Effector CD8-positive, alpha-beta T cell (primary cell): ENCODE data around the gene CUTC.
A peak's percentile ranks its signal among the peaks of the same experiment; 100 is the strongest.
"Not testable (repeated sequence)": the region's sequence is repeated elsewhere in the genome, so short reads cannot be mapped to it uniquely, and the experiment has no call there.

Experiments used
- DNase-seq: peaks from one replicate; lab custom pipeline; 2025; lab: John Stamatoyannopoulos, UW
- total RNA-seq, 4 experiments: gene quantifications; one replicate each; lab custom pipeline; 2026; lab: John Stamatoyannopoulos, UW

Gene CUTC, protein sequence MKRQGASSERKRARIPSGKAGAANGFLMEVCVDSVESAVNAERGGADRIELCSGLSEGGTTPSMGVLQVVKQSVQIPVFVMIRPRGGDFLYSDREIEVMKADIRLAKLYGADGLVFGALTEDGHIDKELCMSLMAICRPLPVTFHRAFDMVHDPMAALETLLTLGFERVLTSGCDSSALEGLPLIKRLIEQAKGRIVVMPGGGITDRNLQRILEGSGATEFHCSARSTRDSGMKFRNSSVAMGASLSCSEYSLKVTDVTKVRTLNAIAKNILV
- 30.0 to 46.0 (median 39.1) reads per million in 4 experiments for total RNA-seq

DNA sequence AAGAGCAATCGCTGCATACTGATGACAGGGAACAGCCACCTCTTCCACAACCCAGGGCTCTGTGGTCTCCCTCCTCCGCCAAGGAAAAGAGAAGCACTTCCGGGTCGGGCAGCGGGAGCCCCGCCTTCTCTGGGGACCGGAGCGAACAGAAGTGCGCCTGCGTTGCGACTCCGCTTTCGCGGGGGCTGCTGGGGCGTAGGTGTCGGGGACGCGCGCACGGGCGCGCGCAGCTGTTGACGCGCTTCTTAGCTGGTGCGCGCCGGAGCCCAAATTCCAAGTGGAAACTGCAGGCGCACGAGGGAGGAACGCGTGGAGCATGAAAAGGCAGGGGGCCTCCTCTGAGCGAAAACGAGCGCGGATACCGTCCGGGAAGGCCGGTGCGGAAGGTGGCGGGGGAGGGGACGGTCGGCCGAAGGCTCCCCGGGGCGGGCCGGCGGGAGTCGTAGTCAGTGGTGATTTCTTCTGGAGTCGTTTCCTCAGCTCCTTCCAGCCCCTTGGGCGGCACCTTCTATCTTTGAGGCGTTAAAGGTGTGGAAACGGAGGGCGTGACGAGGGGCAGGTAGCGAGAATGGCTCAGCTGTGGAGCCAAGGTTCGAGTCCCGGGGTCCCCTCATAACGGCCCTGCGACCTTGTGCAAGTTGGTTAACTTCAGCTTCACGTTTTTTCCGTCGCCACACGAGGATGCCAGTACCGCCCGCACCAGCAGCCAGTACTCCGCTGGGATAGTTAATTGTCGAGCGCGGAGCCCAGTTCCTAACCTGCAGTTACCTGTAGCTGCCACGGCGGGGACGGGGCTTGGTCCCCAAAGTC, at the start of gene CUTC, which contains the start of gene COX15:
Gene CUTC (plus strand): TSS at position 202 of the 810 bp plus-strand sequence. CDS start 115 bp downstream, at position 317.
Gene COX15 (minus strand): TSS at position 95 of the 810 bp plus-strand sequence. CDS start 78 bp downstream, at position 17.
- DNase-seq: peak; percentile 89

DNA sequence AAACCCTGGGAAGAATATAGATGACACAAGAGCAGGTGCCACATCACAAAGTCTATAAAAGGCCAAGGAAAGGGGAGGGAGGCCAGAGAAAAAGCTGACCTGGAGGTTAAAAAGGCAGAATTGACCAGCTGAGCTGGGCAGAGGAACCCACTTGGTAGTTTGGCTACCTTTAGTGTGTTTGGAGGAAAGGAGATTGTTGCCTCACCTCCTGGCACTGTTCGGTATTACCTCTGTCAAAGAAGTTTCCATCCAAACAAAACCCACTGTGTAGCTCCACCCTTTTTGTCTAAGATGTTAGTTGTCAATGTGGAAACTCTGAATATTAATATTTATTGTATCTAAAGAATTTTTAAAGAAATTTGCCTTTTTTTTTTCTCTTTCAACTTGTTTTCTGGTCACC, 49.3 kb upstream of the CUTC start:
- no peak for DNase-seq

DNA sequence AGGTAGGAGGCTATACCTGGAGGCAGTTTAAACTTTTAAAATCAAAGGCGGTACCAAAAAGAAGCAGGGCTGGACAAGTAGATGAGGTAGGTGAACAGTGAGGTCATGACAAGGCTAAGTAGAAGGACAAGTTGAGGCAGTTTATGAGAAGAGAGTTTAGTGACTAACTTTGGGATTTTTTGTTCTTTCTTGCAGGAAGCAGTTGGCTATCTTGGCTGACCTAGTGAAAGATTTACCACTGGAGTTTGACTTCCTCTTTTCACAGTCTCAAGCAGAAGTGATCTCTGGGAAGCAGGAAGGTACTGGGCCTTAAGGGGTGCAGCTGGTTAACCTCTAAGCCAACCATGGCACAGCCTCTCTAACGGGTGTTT, 46.5 kb upstream of the CUTC start:
- DNase-seq: no peak

DNA sequence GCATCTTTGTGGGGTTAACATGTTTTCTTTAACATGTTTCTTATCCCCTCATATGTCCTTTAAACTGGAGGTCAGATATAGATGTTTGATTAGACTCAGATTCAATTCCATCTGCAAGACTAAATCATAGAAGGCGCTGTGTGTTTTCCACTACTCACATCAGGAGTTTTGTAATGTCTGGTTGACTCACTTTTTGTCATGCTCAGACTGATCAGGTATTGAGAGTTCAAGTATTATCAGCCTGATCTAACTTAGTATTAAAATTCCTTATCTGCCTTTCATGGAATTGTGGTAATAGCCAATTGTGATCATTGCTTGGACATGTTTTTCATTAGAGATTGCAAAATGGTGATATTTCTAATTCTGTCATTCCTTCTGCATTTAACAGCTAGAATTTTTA, 42.6 kb upstream of the CUTC start:
- DNase-seq: no peak

DNA sequence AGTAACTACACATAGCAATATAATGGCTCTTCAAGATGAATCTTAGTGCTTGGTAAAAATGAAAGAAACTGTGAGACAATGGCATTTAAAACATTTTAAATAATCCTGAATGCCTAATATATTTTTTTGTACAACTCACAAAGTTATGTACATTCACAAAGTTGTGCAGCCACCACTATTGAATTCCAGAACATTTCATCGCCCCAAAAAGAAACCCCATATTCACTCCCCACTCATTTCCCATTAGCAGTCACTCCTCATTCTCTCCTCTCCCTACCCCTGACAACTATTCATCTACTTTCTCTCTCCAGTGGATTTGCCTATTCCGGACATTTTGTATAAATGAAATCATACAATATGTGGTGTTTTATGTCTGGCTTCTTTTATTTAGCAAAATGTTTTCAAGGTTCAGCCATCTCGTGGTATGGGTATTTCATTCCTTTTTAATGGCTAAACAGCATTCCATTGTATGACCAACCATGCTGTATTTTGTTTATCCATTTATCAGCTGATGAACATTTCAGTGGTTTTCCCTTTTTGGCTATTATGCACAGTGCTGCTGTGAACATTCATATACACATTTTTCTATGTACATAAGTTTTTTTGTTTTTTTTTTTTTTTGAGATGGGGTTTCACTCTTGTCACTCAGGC, 38.0 kb upstream of the CUTC start:
- DNase-seq: no peak

DNA sequence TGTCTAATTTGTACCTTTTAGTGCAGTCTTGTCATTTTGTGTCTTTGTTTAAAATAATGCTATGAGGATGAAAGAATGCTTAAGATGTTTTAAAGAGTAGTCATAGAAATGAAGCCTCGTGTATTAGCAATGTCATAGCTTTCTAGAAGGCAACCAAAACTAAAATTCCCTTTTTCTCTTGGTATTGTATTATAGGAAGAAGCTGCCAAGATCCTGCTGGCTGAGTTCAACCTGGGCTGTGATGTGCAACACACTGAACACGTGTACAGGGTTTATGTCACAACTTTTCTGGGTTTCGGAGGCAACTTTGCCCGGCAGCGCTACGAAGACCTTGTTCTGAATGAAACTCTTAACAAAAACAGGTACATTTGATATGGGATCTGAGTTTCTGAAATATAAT, 36.3 kb upstream of the CUTC start:
- no peak for DNase-seq

DNA sequence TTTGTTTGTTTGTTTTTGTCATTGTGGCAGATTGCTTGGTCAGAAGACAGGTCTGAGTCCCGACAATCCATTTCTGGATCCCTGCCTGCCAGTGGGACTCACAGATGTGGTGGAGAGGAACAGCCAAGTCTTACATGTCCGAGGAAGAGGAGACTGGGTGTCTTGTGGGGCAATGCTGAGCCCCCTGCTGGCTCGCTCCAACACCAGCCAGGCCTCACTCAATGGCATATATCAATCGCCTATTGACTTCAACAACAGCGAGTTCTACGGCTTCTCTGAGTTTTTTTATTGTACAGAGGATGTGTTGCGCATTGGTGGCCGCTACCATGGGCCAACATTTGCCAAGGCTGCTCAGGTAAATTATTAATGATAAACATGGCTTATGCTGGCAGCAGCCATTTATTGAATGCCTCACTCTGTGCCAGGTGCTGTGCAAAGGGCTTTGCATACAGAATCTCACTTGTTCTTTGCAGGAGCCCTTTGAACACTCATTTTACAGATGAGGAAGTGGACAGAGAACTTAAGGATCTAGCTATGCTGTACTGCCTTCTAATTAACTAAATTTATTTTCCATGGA, 33.4 kb upstream of the CUTC start:
- DNase-seq: no peak

DNA sequence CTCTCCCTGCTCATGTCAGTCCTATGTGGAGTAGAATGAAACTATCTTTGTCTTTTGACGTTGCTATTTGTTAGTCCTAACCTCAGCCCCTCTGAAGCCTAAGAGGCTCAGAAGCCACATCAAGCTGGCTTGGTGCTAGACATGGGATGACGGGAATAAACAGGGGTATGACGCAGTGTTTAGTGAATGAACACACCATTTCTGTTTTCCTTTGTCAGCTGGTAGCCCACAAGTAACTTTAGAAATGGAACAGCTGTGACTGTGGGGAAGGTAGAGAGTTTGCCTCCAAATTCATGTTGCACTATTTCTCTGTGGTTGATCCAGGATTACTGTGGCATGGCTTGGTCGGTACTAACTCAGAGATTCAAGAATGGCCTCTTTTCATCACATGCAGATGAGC, 31.4 kb upstream of the CUTC start:
- no peak for DNase-seq

DNA sequence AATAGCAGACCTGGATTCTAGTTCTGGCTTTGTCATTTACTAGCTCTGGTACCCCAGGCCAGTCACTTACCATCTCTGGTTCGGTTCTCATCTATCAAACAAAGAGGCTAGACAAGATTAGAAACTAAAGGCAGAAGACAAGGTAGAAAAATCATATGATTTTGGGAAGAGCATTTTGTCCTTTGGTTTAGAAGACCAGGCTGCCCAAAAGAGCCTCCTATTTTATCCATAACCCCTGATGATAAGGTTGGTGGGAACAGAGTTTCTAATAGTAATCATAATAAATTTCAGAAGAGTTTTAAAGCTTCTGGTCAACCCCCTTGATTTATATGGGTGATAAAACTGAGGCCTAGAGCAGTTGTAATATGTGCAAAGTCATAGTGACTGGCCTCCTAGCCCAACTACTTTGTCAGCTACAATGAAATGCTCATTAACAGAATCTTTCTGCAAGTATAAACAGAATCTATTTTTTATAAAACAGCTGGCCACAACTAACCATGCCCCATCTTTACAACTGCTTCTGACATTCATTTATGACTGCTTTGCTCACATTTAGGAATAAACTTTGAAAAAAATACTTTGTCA, 23.5 kb upstream of the CUTC start:
- no peak for DNase-seq

DNA sequence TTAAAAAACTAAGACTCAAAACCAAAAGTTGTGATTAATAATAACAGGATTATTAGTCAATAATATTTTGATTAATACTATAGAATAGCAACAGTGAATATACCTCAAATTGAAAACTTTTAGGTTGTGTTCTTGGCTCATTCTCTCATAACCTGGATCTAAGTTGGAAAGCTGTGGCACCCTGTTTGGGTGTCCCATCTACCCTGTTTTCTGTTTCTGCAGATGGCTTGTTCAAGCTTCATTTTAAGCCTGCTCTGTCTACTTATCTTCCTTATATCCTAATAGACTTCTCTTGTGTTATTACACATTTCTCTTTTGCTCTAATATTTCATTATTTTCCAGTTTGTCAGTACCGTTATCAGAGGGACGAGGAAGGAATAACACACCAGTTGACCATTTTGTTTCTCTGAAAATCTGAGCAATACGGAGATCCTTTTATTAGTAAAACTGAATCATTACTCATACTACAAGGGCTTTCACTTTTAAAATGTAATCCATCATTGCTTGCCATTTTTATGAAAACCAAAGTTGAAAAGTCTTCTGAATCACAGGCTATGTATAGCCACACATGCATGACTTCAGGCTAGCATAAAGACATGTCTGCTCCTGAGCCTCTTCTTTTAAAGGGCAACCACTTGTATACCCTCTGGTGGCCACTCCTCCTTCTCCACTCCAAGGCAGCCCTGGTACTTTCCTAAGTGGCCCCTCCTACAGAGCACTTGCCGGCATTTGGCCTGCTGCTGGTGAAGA, 22.4 kb upstream of the CUTC start:
- no peak for DNase-seq

DNA sequence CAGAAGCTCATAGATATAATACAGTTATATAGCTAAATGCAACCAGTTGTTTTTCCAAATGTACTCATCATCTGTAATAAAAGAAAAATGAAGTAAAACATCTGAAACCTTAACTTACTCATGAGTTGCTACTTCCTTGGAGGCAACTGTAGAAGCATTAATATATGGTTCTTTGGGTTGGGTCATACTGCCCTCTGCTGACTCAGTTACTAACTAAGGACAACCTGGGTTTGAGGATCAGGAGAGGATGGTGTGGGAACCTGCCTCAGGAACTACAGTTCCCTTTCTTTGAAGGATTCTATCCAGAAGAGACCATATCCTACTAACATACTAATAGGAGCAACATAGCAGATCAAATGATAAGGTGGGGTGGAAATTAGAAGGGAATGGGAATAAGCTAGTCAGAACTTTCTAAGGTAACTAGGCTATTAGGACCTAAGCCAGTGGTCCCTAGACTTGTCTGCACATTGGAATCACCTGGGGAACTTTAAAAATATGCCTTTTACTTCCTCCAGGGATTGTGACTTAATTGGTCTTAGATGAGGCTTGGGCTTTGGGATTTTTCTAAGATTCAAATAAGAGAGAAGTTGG, 20.8 kb upstream of the CUTC start:
- DNase-seq: no peak

DNA sequence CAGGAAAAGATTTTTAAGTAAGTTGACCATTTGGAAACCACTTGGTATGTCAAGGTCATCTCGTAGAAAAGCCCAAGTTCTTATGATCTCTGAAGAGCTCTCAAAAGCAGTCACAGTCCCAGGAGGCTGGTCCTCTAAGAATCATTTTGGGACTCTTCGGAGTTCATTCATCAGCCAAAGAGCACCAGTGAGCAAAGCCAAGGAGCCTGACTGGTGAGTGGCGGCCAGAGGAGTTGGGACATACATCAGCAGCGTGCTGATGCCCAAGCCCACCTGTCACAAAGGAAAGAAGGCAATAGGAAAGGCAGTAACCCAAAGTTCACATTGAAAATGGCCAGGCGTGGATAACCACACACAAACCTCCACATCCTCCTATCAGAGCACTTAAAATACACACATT, 17.6 kb upstream of the CUTC start:
- no peak for DNase-seq

DNA sequence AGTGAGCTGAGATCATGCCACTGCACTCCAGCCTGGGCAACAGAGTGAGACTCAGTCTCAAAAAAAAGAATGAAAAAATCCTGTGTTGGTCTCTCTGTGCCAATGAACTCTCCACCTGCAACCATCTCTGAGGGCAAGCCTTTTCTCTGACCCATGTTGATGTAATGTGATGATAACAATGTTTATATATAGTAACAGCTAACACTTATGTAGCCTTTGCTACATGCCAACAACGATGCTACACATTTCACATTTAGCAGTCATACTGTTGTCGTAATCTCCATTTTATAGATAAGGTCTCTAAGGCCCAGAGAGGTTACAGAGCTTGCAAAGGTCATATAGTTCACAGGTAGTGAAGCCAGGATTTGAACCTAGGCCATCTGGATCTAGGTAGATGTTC, 11.6 kb upstream of the CUTC start:
- no peak for DNase-seq

DNA sequence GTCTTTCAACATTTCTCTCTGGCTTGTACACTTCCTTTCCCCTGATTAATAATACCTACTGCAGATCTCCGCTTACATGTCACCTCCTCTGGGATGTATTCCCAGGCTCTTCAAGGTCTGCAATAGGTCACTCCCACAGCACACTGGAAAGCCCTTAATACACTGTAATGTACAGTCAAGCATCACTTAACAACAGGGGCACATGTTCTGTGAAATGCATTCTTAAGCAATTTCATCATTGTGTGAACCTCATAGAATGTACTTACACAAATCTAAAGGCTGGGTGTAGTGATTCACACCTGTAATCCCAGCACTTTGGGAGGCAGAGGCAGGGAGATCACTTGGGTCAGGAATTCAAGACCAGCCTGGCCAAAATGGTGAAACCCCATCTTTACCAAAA, 2.0 kb upstream of the CUTC start:
- DNase-seq: no peak

DNA sequence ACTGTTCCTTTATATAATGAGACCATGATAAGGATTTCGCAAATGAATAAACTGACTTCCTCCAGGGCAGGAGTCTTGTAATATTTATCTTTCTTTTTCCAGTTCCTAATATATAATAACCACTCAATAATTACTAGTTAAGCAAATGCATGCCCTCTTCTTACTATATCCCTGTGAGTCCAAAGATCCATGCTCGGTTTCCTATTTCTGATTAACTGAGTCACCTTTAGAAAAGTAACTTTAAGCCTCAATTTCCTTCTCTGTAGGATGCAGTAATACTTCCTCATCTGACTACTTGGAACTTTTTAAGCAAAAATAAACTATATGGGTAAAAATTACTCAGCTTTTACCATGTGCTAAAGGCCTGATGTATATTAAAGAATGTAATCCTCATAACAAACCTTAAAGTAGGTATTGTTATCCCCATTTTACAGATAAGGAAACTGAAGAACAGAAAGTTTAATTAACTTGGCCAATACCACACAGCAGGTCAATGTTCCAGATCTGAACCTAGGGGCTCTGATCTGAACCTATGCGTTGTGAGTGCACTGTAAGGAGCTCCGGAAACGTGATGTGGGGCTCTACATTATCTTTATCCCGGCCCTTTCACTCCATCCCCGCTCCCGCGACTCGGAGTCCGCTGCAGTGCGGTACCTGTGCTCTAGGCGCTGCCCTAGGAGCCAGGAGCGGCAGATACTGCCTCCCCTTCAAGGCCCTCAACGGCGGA, 565 bp upstream of the CUTC start:
- DNase-seq: no peak

DNA sequence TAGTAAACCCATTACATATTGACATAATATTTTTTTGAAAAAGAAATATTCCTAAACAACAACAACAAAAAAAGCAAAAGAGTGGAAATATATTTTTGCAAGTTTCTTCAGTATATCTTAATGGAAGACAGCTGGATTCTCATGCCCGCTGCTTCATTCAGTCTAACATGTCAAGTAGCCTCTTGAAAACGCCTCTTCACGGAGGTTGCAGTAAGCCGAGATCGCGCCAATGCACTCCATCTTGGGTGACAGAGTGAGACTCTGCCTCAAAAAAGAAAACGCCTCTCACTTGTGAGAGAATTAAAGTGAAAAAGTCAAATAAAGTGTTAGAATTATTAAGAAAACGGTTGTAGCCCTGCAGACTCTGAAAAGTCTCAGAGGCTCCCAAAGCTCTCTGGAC, 1.3 kb downstream of the CUTC start:
- DNase-seq: no peak

DNA sequence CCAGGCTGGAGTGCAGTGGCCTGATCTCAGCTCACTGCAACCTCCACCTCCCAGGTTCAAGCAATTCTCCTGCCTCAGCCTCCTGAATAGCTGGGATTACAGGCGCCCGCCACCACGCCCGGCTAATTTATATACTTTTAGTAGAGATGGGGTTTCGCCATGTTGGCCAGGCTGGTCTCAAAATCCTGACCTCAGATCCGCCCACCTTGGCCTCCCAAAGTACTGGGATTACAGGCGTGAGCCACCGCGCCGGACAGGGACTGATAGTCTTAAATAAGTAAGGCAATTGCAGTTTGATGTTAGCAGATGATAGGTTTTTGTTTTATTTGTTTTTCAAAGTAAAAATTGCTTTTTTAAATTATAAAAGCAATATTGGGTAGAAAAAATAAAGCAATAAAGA, 2.1 kb downstream of the CUTC start:
- not testable (repeated sequence) for DNase-seq

DNA sequence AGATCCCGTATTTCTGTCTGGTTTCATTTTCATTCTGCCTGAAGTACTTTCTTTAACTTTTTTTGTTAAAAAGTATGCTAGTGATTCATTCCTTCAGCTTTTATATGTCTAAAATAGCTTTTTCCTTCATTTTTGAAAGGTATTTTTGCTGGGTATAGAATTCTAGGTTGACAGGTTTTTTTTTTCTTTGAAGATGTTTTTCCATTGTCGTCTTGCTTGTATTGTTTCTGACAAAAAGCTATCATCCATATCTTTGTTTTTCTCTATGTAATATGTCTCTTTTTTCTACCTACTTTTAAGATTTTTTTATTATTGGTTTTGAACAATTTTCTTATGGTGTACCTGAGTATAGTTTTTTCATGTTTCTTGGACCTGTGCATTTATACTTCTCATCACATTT, 8.2 kb downstream of the CUTC start:
- no peak for DNase-seq

DNA sequence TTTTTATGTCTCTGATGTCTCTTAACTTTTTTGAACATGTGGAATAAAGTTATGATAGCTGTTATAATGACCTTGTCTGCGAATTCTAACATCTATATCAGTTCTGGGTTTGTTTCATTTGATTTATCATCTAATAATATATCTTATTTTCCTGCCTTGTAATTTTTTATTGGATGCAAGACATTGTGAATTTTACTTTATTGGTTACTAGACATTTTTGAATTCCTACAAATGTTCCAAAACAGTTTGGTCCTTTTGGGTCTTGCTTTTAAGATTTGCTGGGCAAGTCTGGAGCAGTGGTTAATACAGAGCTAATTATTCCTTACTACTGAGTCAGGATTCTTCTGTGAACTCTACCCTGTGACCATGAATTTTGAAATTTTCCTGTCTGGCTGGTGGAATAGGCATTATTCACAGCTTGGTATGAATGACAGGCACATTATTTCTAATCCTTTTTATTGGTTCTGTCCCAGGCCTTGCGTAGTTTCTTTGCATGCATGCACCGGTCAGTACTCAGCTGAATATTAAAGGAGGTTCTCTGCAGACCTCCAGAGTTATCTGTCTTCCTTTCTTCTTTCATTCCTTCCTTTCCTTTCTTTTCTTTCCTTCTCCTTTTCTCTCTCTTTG, 9.0 kb downstream of the CUTC start:
- no peak for DNase-seq

DNA sequence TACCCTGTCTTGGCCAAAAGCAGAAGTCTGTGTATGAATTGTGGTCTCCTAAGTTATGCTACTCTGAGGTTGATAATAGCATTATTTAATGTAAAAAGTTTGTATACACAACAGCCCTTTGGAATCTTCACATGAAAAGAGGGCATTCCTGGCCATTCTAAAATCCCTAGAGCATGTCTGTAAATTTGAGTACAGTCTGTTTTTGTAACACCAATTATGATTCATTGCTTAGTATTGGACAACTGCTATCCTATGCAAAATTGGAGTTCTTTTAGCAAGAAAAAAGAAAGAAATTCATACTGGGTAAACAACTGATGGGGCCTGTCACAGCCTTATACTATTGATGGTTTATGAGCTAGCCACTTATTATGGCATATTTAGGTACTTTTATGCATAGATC, 10.2 kb downstream of the CUTC start:
- no peak for DNase-seq
